Hematopoietic multipotent progenitor cell (in vitro differentiated cells): ENCODE data around the gene IGFBP4. TPM values are rescaled to one million over a fixed set of nuclear protein-coding genes. Genes with fewer than 3 reads are reported as not detected.
"Not testable (repeated sequence)": the region's sequence is repeated elsewhere in the genome, so short reads cannot be mapped to it uniquely, and the experiment has no call there.

Experiments
- DNase-seq, 3 donors: peaks; one replicate each; pipeline ENCODE4 v3.0.0-alpha.2; 2011 to 2015; ENCODE audit warnings: low read depth in 2 of 3, low spot score in 2 of 3
- total RNA-seq: library from RNA; depleted of rRNA; stranded (reverse); fragments of >200 nt; gene quantifications from one replicate; pipeline ENCODE4 v1.2.3, GENCODE V29; 2012

The IGFBP4 gene
- total RNA-seq, result 1.3 TPM

GRCh38 chr17:40443196-40443987 lies at the start of gene IGFBP4:
Gene IGFBP4, plus strand, starts transcription at chr17:40443450. Its CDS starts 286 bp downstream, at chr17:40443736.
- peak; percentile 41 to 72 (median 67) for DNase-seq

GRCh38 chr17:40399185-40399584 lies 44.1 kb upstream of the IGFBP4 start:
- peak; percentile 31 to 85 (median 51) for DNase-seq

DNA sequence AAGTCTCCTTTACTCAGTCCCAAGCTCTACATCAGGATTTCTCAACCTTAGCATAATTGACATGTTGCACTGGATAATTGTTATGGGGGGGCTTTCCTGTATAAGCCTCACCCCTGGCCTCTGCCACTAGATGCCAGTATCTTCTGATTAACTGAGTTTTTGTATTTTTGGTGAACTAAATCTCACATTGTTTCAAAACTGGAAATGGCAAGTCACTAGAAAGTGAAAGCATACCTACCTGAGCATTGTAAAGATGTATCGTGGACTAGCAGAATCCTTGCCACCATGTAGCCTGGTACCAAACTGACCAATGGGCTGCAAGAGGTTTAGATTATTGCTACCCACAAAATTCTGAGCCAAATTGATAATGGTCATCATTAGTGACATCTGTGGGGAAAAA lies 40.6 kb upstream of the IGFBP4 start:
- peak in 1 of 3 donors; percentile 16 for DNase-seq

GRCh38 chr17:40404003-40404402 lies 39.2 kb upstream of the IGFBP4 start:
- no peak for DNase-seq

DNA sequence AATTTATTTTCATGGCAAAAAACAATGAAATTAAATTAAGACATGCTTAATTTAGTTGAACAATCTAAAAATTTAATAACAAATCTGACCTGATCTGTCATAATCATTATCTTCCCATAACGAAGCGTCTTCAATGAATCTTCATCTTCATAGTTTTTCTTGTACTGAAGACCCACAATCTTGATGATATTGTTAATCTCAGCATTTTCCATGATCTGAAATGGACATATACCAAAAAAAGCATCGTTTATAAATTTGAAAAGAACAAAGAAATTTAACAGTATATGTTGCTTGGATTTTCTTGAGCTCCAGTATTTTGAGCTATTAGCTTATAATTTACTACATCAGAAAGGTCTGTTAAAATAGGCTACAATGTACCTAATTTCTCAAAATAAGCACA lies 35.8 kb upstream of the IGFBP4 start:
- DNase-seq, result no peak

DNA sequence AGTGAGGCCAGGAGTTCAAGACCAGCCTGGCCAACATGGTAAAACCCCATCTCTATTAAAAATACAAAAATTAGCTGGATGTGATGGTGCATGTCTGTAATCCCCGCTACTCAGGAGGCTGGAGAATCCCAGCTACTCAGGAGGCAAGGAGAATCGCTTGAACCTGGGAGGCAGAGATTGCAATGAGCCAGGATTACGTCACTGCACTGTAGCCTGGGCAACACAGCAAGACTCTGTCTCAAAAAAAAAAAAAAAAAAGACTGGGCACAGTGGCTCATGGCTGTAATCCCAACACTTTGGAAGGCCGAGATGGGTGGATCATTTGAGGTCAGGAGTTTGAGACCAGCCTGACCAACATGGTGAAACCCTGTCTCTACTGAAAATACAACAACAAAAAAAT lies 33.7 kb upstream of the IGFBP4 start:
- DNase-seq, result not testable (repeated sequence)

GRCh38 chr17:40410082-40410481 lies 33.2 kb upstream of the IGFBP4 start:
- no peak for DNase-seq

DNA sequence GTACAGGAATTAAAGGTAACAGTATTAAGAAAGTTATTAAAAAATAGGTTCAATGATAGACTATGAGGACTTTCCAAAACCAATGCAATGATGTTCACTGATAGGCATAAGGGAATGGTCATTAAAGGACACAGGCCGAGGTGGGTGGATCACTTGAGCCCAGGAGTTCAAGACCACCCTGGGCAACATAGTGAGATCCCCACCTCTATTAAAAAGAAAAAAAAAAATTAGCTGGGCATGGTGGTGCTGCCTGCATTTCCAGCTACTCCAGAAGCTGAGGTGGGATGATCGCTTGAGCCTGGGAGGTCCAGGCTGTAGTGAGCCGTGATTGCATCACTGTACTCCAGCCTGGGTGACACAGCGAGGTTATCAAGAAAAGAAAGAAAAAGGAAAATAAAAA lies 31.4 kb upstream of the IGFBP4 start:
- no peak for DNase-seq

GRCh38 chr17:40412880-40413279 lies 30.4 kb upstream of the IGFBP4 start:
- DNase-seq, result no peak

GRCh38 chr17:40414312-40414711 lies 28.9 kb upstream of the IGFBP4 start:
- not testable (repeated sequence) for DNase-seq

DNA sequence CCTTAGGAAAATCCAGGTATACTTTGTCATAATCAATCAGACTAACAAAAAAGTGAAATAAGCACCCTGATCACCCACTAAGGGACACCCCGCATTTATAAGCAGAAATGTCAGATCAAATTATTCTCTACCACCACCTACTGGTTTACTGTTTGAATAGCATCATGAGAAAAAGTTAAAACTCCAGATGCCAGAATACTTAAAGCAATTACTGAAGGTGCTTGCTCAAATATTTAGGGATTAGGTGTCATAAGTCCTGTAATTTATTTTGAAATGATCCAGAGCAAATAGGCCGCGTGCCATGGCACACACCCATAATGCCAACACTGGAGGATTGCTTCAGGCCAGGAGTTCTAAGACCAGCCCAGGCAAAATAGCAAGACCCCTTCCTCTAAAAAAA lies 27.9 kb upstream of the IGFBP4 start:
- DNase-seq, result peak in 1 of 3 donors; percentile 65

DNA sequence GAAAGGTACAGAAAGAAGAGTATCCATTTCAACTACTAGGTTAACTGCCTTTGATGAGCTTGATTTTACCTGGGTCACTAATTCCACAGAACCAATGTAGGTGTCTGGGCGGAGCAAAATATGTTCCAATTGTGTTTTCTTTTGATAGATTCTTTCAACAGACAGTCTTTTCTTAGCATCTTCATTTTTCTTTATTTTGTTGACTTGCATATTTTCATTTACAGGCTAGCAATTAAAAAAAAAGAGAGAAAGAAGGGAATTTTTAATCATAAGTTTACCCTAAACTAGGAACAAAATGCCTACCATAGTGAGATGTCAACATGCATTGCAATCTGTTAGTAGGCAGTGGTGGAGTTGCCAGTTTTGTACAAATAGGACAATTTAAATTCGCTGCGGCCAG lies 26.6 kb upstream of the IGFBP4 start:
- no peak for DNase-seq

GRCh38 chr17:40417258-40417608 lies 26.0 kb upstream of the IGFBP4 start:
- peak in 1 of 3 donors; percentile 28 for DNase-seq

- DNase-seq, result peak; percentile 96 to 100 (median 99)
Measured at GRCh38 chr17:40417609-40418427, 25.4 kb upstream of the IGFBP4 start, which contains the start of gene TOP2A. Gene TOP2A, minus strand, starts transcription at chr17:40417896. Its CDS starts 105 bp downstream, at chr17:40417791.

GRCh38 chr17:40418428-40418706 lies 24.9 kb upstream of the IGFBP4 start:
- no peak for DNase-seq

DNA sequence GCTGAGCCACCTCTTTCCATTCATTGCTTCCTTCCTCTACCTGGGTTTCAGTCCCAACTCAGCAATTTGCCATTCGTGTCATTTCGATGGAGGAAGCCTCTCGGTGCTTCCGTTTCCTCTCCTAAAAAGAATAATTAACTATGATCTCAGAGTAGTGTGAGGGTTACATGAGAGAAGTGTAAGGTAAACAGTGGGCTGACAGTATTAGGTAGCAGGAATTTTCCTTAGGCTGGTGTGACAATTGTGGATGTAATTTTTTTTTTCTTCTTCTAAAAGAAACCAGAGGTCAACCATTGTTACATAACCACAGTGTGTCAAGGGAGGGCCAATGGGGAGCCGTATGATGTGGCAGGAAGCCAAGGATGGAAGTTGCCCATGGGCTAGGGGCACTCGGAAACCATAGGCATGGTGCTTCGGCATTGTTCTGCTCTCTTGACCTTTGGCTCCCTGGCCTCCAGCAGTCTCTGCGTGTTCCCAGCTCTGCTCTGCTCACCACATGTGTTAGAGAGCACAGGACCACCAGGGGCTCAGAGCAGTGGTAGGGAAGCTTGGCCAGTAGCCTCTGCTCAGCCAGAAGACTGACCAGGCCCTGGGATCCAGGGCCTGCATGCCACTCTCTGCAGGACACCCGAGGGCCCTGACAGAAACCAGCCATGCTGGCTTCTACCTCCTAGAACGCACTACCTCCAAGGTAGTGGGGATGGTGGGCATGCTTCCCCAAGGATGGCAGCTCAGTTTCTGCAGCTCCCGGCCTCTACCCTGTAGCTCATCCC lies 23.5 kb upstream of the IGFBP4 start:
- DNase-seq, result peak in 1 of 3 donors; percentile 12

DNA sequence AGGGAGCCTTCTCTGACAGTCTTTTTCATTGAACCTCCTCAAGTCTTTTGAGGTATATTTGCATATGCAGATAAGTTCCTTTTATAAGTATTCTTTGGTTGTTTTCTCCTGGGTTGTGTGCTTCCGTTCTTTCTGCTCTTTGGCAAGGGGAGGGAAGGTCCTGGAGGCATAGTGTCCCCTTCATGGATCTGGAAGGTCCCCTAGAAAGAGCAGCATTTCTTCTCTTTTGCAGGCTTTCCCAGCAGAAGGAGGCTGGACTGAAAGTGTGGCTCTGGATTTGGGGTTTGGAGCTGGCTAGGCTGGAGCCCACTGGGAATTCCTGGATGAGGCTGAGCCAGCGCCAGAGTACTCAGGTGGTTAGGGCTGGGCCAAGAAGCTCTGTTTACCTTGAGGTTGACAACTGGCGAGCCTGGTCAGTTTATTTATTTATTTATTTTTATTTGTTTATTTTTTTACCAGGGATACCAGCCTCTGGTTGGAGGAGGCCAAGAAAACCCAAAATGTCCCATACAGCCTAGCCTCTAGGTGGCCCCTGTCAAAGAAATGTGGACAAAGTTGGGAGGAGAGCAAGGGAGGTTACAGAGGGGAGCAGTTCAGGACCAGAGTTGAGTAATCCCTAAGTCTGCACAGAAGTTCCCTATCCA lies 20.1 kb upstream of the IGFBP4 start:
- no peak for DNase-seq

GRCh38 chr17:40425741-40426140 lies 17.5 kb upstream of the IGFBP4 start:
- peak in 1 of 3 donors; percentile 30 for DNase-seq

DNA sequence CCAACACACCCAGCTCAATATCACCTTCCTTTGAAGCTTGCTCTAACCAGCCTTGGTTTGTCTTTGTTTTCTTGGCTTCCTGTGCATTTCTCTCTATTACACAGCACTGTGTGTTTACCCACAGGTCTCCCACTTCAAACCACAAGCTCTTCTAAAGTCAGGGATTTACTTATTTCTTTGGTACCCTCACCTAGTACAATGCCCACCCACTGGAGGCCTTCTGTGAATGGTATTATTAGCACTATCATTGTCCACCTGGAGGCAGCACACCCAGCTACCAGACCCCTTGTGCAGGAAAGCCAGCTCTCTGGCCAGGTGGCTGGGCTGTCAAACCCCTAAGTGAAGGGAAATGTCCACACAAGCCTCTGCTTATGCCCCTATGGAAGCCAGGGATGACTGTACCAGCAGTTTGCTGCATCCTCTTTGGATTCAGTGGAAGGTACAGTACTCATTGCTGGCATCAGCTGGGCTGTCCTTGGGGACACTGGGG lies 16.2 kb upstream of the IGFBP4 start:
- no peak for DNase-seq
